HG03064 (cell line): ENCODE measurements around the gene TSPAN11.
"Not testable (repeated sequence)": the region's sequence is repeated elsewhere in the genome, so short reads cannot be mapped to it uniquely, and the experiment has no call there.

ENCODE experiments used
- ATAC-seq: cut with Tn5 transposase; IDR thresholded peaks from one replicate; pipeline ENCODE4 v1.9.1; 2021; ENCODE audit warnings: low read depth; ENCODE audit not compliant: unreplicated experiment

Gene TSPAN11

DNA sequence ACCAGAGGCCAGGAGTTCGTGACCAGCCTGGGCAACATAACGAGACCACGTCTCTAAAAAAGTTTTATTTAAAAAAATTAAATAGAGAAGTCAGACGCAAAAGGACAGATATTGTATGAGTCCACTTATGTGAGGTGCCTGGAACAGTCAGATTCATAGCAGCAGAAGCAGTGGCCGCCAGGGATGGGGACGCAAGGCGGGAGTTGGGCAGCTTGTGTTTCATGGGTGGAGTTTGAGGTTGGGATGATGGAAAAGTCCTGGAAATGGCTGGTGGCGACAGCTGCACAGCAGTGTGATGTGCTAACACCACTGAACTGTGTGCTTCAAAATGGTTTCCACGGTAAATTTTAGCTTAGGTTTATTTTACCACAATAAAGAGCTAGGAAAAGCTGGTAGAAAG is 89.5 kb downstream of the TSPAN11 start:
- no peak for ATAC-seq

DNA sequence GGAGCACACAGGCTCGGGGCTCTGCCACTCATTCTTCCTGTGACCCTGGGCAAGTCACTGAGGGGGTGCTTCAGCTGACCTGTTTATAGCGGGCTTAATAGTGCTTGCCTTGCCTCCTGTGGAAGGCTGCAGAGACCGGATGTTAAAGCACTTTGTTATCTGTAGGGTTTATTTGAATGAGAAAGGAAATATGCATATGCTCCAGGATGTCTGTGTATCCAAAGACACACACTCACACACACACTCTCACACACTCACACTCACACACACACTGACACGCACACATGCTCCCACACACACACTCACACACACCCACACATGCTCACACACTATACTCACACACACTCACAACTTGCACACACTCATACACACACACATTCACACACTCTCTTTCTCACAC is 91.0 kb downstream of the TSPAN11 start:
- ATAC-seq = no peak

DNA sequence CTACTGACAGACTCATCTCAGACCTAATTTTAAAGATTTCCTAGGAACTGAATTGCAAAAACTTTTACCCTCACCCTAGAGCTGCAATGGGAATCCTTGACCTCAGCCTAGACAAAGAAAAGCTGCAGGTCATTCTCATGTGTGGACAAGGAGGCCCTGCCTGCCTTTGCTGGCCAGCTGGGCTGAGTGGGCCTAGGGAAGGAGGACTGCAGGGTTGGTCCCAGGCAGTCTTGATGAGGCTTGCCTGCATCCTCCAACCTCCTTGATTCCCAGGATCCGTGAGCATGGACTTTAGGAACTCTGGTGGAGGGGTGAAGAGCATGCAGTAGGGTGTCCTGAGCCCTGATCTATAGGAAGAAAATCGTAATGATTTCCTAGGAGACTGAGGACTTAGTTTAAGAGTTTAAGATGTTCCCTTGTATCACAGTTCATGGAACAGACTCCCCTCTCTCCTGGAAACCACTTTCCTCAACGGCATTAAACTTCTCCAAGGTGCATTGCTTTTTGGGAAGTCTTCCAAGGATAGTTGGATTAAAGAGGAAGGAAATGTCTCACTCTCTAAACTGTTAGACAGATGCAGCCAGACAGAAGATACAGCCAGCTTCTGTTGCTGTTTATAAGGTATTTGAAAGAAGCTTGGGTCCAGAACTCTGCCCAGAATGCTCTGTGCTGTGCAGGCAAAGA is 91.7 kb downstream of the TSPAN11 start:
- no peak for ATAC-seq

DNA sequence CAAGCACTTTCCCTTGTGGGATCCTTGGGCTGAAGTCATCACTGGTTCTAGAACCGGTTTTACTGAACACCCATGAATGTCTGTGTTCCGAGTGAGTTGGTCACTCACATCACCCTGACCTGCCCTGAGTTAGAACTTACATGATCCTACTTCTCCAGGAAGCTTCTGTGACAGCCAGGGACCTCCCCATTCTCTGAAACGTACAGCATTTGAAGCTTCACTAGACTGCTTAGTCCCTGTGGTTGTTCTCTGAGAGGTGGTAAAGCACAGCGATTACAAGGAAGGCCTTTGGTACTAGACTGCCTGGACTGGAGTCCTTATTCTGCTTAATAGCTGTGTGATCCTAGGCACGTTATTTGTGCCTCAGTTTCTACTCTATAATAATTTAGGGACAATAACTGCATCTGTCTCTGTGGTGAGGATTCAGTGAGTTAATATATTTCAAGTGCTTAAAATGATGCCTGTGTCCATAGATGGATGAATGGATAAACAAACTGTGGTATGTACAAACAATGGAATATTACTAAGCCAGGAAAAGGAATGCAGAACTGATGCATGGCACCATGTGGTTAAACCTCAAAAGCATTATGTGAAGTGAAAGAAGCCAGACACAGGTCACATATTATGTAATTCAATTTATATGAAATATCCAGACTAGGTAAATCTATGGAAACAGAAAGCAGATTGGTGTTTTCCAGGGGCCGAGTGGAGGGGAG is 92.4 kb downstream of the TSPAN11 start:
- no peak for ATAC-seq

DNA sequence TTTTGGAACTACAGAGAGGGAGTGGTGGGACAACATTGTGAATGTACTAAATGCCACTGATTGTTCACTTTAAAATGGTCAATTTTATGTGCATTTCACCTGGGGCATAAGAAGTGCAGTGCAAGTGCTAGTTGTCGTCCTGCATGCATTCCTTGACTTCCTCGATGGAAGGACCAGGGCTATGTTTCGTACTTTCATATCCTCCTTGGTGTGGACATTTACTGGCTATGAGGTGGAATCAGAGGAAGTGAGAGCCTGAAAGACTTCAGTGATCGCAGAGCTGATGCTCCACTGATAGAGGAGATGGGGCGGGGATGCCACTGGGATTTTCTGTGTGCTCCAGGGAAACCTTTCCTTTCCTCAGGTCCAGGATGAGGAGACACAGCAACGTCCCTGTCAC is 93.0 kb downstream of the TSPAN11 start:
- no peak for ATAC-seq

DNA sequence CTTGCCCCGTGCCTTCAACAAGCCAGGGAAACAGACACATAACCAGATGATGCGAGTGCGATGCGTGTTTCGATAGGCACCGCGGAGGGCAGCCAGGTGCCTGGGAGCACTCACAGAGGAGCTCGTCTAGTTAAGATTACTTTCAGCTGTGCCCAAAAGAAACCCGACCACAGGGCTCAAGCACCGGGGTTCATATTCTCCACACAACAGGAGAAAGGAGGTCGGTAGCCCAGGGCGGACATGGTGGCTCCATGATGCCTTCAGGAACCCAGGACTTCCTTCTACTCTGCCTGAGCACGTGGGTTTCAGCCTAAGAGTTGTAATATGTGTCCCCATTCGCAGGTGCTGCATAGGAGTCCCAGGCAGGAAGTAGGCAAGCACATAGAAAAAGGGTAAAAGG is 93.4 kb downstream of the TSPAN11 start:
- no peak for ATAC-seq

DNA sequence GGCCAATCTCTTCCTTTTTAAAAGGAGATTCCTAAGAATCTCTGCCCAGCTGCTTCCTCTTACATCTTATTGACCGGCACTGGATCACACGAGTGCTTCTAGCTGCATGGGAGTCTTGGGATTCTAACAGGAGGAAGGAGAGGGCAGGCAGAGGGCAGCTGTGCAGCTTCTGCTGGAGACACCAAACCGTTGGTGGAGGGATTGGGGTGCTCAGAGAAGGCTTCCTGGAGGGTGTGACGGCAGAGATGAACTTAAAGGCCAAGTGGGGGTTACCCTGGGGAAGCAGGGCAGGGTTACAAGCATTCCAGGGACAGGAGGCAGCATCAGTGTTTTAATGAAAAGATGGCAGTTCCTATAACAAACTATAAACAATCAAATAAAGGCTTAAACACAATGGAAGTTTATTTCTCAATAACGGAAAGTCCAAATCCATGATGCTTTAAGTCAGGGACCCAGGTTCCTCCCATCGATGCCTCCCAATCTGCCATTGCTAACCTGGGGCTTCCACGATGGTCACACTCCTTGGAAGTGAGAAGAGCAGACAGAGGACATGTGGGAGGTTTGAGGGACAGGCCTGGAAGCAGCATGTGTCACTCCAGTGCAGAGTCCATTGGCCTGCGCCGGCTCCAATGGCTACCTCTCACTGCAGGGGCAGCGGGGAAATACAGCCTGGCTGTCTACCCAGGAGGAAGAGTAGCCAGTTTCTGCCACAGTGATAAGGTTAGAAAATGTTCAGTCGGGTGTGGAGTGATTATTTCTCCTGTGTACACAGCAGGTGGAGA is 94.0 kb downstream of the TSPAN11 start:
- ATAC-seq = no peak

DNA sequence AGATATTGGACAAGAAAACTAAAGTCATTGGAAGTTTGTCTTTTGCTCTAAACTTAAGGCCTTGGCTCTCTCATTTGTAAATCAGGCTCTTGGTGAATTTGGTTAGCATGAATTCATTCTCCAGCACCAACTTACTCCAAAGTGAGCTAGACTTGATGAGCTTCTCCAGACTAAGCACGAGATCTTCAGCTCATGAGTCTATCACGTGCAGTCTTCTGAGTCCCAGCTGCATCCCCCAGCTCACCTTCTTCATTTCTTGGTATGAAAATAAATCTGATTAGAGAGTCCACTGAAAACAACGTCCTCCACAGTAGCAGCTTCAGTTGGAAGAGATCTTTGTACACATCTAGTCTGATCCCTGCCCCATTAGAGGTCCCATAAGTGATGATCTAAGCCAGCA is 94.6 kb downstream of the TSPAN11 start:
- no peak for ATAC-seq

DNA sequence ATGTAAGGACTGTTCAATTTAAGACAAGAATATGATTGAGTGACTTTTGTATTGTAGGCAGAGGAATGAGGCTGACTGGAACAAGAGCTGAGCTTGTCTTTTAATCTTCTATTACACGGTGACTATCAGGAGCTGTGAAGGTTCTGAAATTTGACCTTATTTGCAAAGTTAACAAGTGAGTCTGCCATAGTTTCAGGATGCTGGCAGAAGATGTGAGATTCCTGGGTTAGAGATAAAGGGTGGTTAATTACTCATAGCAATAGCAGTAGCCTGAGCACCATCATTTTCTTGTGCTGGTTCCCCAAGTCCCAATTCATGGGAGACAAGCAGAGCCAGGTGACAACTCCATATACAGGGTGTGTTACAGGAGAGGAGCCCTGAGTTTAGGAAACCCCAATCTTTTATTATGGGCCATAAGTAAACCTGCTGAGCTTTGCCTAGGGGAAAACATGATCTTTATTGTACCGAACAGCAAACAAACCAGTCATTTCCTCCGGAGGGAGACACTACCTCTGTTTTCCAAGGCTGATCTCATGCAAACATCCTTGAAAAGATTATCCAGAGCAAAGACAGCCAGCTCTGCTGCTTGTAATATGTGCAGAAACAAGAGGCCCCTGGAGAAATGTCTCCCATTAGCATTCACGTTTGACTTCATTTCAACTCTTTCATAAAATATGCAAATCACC is 95.4 kb downstream of the TSPAN11 start:
- no peak for ATAC-seq

DNA sequence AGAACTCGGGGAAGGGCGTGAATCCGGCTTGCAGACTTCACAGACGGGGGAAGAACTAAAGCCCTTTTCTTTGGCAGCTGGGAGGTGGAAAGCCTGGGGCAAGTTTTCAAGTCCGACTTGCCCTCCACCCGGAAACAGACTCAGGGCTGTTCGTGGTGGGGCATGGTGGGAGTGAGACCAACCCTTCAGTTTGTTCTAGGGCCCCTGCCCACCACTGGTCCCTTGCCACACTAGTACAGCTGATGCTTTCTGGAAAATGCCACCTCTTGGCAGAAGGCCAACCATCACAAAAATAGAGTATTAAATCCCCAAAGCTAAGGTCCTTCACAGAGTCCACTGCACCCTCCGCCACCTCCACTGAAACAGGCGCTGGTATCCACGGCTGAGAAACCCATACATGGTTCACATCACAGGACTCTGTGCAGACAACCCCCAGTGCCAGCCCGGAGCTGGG is 96.8 kb downstream of the TSPAN11 start:
- ATAC-seq = no peak

DNA sequence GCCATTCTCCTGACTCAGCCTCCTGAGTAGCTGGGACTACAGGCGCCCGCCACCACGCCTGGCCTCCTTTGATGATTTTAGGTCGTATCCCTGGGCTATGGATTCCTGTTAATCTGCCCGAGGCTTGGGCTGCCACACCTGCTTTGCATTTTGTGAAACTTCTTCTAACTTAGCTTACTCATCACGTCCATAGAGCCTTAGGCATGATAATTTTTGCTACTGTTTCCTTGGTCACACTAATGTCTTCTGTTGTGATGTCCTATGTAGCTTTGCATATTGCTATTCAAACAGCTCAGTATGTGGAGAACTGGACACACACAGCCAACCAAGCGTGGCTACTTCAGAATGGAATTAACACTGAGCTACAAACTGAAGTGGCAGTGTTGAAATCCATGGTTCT is 99.7 kb downstream of the TSPAN11 start:
- ATAC-seq = no peak

DNA sequence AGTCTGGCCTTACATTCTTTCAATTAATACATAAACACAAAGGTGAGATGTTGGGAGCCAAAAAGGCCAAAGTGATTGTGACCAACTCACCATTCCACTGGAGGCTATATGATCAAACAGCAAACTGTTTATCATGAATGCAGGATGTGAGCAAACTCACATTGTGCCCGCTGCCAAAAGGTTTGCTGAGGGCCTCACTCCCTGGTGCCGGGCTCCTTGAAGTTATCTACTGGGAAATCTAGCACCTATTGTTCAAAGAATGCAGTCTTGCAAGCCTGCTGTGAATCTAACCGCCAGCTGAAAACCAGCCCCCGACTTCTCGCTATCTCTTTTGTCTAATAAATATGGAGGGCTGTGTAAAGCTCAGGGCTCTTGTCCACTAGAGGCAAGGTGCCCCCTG is 100.5 kb downstream of the TSPAN11 start:
- not testable (repeated sequence) for ATAC-seq

DNA sequence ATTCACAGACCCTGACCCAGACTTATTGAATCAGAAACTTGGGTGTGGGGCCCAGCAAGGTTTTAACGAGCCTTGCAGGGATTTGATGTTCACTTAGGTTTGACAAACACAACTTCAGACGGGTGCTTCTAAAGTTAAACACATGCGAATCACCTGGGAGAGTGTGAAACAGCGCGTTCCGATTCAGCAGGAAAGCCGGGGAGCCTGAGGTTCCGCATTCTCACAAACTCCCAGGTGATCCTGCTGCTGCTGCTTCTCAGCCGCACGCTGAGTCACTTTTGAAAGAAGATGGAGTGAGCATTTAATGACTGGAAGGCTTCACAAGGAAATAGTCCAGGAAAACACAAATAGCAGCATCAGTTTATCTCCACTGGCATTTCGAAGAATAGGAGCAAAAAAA is 102.9 kb downstream of the TSPAN11 start:
- no peak for ATAC-seq

DNA sequence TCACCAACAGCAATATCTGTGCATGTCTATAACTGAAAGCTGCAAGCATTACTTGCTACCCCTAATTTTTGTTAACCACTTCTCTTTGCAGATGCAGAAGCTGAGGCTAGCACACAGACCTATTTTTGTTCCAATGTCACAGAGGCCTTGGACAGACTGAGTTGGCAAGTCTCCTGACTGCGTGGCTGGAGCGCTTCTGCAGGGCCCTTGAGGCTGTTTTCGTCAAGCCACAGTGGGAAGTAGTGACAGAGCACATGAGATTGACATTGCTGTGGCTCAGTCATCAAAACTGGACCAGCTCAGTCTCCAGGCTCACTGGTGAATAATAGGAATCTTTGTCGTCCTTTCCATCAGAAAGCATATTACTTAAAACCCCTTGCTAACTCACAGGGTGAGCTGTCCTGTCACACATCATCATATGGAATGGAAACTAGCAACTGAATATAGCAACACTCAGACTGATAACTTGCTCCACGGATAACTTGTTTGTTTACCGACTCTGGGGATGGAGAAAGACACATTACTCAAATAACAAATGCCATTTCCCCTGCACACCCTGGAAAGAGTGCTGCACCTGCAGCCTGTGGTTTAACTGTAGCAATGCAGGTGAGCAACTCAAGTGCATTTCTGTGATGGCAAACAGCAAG is 103.5 kb downstream of the TSPAN11 start:
- no peak for ATAC-seq

DNA sequence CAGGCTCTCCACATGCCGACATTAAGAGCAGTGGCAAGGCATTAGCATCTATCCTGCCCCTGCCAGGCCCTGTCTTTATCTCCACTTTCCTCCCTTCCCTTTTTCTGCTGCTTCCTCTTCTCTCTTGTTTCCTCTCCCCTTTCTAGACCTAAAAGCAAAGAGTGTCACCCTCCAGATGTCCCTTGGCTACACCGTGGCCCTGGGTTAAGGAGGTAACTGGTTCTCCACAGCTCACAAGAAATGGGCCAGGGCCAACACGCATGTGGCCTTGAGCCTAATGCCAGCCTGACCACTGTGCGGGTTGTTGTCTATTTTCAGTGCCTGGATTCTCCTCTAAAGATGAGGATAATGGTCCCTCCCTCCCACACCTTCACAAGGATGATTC is 105.4 kb downstream of the TSPAN11 start:
- no peak for ATAC-seq

DNA sequence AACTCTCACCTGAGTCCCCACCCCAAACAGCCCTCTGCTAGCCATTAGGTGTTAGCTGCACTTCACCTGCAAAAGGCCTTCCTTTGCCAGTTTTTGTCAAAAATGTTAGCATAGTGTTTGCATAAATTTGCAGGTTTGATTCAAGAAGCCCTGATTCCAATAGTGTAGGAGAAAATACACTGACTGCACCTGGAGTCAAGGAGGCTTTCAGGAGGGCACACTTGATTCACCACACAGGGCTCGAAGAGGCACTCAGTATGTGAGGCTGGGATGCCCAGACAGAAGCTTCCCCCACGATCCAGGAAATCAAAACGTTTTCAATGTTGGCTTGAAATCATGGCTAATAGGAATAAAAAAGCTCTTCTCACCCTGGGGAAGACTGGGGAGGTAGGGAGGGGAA is 106.6 kb downstream of the TSPAN11 start:
- no peak for ATAC-seq

DNA sequence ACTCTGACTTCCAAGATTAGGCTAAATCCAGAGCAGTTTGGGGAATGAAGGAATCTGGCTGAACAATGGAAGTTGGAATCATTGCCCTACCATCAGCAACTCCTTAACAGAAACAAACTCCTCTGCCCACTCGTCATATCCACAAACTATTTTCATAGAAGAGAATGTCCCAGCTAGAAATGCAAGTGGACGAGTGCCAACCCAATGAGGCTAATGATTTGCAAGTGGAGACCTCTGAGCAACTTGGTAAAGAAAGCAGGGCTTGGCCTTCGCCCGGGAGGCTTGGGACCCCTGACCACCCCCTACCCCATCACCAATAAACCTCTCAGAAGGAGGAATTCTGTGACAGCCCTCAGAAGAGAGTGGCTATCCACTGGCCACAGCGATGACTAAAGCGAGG is 107.1 kb downstream of the TSPAN11 start:
- no peak for ATAC-seq

DNA sequence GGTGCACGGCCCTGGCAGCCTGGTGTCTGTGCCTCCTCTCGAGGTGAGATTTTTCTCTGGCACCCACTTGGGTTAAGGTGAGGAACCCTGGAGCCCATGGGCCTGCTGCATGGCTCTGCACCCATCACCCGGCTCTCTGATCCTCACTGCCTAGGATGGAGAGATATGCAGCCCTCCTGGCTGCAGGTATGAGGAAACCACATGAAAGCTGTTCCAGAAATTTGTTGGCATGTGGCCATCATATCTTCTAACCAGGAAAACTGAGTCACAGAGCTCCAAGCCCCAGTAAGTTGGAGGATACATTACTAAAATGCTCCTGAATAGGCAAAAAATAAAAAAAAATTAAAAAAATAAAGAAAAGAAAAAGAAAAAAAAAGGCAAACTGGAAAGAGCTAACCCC is 107.8 kb downstream of the TSPAN11 start:
- ATAC-seq = no peak

DNA sequence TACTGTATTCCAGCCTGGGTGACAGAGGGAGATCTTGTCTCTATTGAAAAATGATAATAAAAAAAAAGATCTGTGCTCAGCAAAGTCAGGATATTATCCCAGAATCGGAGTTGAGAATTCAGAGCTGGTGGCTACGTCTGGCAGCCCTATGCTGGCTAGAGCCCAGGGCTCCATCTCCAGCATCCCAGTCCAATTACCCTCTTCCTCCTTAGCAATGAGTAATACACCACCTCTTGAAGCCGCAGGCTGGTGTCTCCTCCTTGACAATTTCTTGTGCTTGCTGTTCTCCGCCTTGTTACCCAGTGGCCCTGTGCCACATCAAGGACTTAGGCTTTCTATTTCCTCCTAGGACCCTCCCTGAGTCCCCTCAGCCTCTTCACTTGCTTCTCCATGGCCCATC is 108.7 kb downstream of the TSPAN11 start:
- no peak for ATAC-seq

DNA sequence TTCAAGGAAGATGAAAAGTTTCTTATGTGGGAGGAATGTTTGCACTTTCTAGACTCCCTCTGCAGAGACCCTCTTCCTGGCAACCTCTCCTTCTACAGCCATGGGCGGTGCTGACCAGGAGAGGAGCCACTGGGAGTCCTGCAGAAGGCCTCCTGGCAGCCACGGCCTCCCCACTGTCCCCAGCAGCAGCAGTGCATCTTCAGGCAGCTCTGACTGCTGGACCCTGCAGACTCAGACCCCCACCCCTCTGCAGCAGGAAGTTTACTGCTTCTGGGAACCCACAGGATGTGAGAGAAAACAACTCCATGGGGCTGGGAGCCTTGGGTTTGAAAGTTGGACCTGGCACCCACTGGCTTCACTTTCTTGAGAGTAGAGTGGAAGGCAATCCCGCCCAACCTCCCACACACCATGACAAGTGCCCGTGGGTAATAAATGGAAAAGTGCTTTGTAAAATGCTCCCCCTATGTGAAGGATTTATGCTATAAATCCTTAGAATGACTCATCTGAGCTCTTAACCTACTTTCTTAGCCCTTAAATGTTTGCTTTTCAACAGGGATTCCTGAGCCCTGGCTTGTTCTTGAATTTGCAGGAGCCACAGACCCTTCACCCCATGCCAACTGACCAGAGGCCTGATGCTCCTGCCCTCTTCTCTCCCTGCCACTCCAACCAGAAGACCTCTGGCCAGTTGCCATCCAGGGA is 109.6 kb downstream of the TSPAN11 start:
- ATAC-seq = no peak
